IMR-90 (cell line): ENCODE data around the gene PRKAG1. TPM values are rescaled to one million over a fixed set of nuclear protein-coding genes. Genes with fewer than 3 reads are reported as not detected.

Experiments
- ATAC-seq: fragments of 200-7000 bp; cut with Tn5 transposase; 2 replicates; pipeline ENCODE4 v1.9.1; 2020; ENCODE audit warnings: low read depth, mild to moderate bottlenecking, moderate library complexity
- BruUV-seq: library from RNA; stranded (reverse); fragments of 400-500 nt; replicated peaks from 2 replicates; lab custom pipeline; 2021; lab: Mats Ljungman, UMichigan
- CTCF ChIA-PET: fragments of 300-600 bp; formaldehyde crosslinking; extraction: SDS; loops from one replicate; lab custom pipeline; 2021; ENCODE audit warnings: antibody characterized with exemption; lab: Yijun Ruan, JAX
- POLR2A ChIA-PET: fragments of 300-600 bp; sonication (Branson Sonifier 250); formaldehyde crosslinking; loops from one replicate; lab custom pipeline; 2022; ENCODE audit warnings: antibody characterized with exemption; ENCODE audit not compliant: unreplicated experiment; lab: Charles Lee
- DNase-seq: peaks from one replicate; pipeline ENCODE4 v3.0.0; 2013
- H2AFZ ChIP-seq: replicated peaks from 2 replicates; pipeline ENCODE3; 2013; ENCODE audit warnings: low read length, mild to moderate bottlenecking; ENCODE audit not compliant: poor library complexity
- H2AK5ac ChIP-seq: 2 replicates; pipeline ENCODE4 v1.6.1; 2013; ENCODE audit warnings: low read depth, low read length, inconsistent platforms
- H2AK9ac ChIP-seq: replicated peaks from 2 replicates; pipeline ENCODE3; 2013; ENCODE audit warnings: mild to moderate bottlenecking, low read depth, low read length, moderate library complexity; ENCODE audit not compliant: poor library complexity
- H2BK120ac ChIP-seq: 2 replicates; pipeline ENCODE4 v1.6.1; 2013; ENCODE audit warnings: low read depth, low read length, inconsistent platforms
- H2BK15ac ChIP-seq: 3 replicates; pipeline ENCODE4 v1.6.1; 2013; ENCODE audit warnings: low read depth, low read length, inconsistent platforms
- H2BK20ac ChIP-seq: 2 replicates; pipeline ENCODE4 v1.6.1; 2013; ENCODE audit warnings: low read depth, mild to moderate bottlenecking, inconsistent platforms, low read length, moderate library complexity
- H2BK5ac ChIP-seq: 2 replicates; pipeline ENCODE4 v1.6.1; 2013; ENCODE audit warnings: mild to moderate bottlenecking, low read depth, low read length, inconsistent platforms; ENCODE audit not compliant: poor library complexity, severe bottlenecking
- H3K14ac ChIP-seq: replicated peaks from 2 replicates; pipeline ENCODE4 v1.6.1; 2013; ENCODE audit warnings: low read depth, low read length, inconsistent platforms
- H3K18ac ChIP-seq: 2 replicates; pipeline ENCODE4 v1.6.1; 2013; ENCODE audit warnings: low read depth, low read length, control low read depth
- H3K23ac ChIP-seq: 2 replicates; pipeline ENCODE4 v1.6.1; 2013; ENCODE audit warnings: low read depth, low read length, inconsistent platforms
- H3K27ac ChIP-seq: 2 replicates; pipeline ENCODE4 v1.5.1; 2013; ENCODE audit warnings: mild to moderate bottlenecking, control low read depth, low read length; ENCODE audit not compliant: insufficient read depth
- H3K27me3 ChIP-seq: 2 replicates; pipeline ENCODE4 v1.6.1; 2013; ENCODE audit warnings: low read length; ENCODE audit not compliant: control insufficient read depth, insufficient read depth
- H3K36me3 ChIP-seq: 2 replicates; pipeline ENCODE4 v1.6.1; 2013; ENCODE audit warnings: low read length, mixed read lengths; ENCODE audit not compliant: control insufficient read depth, insufficient read depth
- H3K4ac ChIP-seq: 2 replicates; pipeline ENCODE4 v1.6.1; 2013; ENCODE audit warnings: low read depth, low read length, inconsistent platforms
- H3K4me1 ChIP-seq: 2 replicates; pipeline ENCODE4 v1.6.1; 2013; ENCODE audit warnings: low read length, mixed read lengths; ENCODE audit not compliant: control insufficient read depth, insufficient read depth
- H3K4me2 ChIP-seq: 2 replicates; pipeline ENCODE4 v1.6.1; 2013; ENCODE audit warnings: low read depth, mild to moderate bottlenecking, control low read depth, low read length, moderate library complexity
- H3K4me3 ChIP-seq: 2 replicates; pipeline ENCODE4 v1.5.1; 2013; ENCODE audit warnings: low read depth, mild to moderate bottlenecking, control low read depth, low read length, moderate library complexity; ENCODE audit not compliant: insufficient read depth
- H3K56ac ChIP-seq: 2 replicates; pipeline ENCODE4 v1.6.1; 2013; ENCODE audit warnings: low read length, inconsistent platforms; ENCODE audit not compliant: insufficient read depth; ENCODE audit errors: extremely low read depth
- H3K79me1 ChIP-seq, 2 experiments: 2 replicates each; pipeline ENCODE4 v1.6.1; 2013; ENCODE audit warnings: low read length in 2 of 2, inconsistent platforms in 1 of 2, low read depth in 1 of 2
- H3K9ac ChIP-seq: 2 replicates; pipeline ENCODE4 v1.6.1; 2013; ENCODE audit warnings: low read depth, low read length, control low read depth
- H3K9me1 ChIP-seq: 2 replicates; pipeline ENCODE4 v1.6.1; 2013; ENCODE audit warnings: low read length, inconsistent platforms; ENCODE audit not compliant: insufficient read depth
- H3K9me3 ChIP-seq: 2 replicates; pipeline ENCODE4 v1.6.1; 2013; ENCODE audit warnings: low read length; ENCODE audit not compliant: control insufficient read depth, insufficient read depth
- H4K20me1 ChIP-seq: 2 replicates; pipeline ENCODE4 v1.6.1; 2013; ENCODE audit warnings: low read length, inconsistent platforms; ENCODE audit not compliant: insufficient read depth
- H4K5ac ChIP-seq: 2 replicates; pipeline ENCODE4 v1.6.1; 2013; ENCODE audit warnings: mild to moderate bottlenecking, low read depth, low read length, control low read depth
- H4K8ac ChIP-seq, 2 experiments: 2 replicates each; pipeline ENCODE4 v1.6.1; 2013; ENCODE audit warnings: low read depth in 2 of 2, low read length in 2 of 2, control low read depth in 1 of 2, inconsistent platforms in 1 of 2
- H4K91ac ChIP-seq: 2 replicates; pipeline ENCODE4 v1.6.1; 2013; ENCODE audit warnings: low read depth, low read length, inconsistent platforms; ENCODE audit not compliant: insufficient read depth
- BHLHE40 ChIP-seq: fragments of 150-350 bp; IDR thresholded peaks from 2 replicates; pipeline ENCODE4 v1.6.1; 2016; ENCODE audit warnings: mild to moderate bottlenecking, low read depth, low read length
- CEBPB ChIP-seq: IDR thresholded peaks from 2 replicates; pipeline ENCODE4 v1.6.1; 2012; ENCODE audit warnings: low read depth, low read length, improper control_type of control experiment
- CHD1 ChIP-seq: IDR thresholded peaks from 2 replicates; pipeline ENCODE4 v1.6.1; 2012; ENCODE audit warnings: low read depth, low read length, improper control_type of control experiment
- CTCF ChIP-seq: conservative IDR thresholded peaks from 2 replicates; pipeline ENCODE4 v1.5.1; 2012; ENCODE audit warnings: mild to moderate bottlenecking, low read depth, low read length, improper control_type of control experiment
- ELK1 ChIP-seq: fragments of 150-350 bp; IDR thresholded peaks from 2 replicates; pipeline ENCODE4 v1.6.1; 2016; ENCODE audit warnings: low read depth, mild to moderate bottlenecking, low read length, moderate library complexity, borderline replicate concordance
- FOS ChIP-seq: fragments of 150-350 bp; IDR thresholded peaks from 2 replicates; pipeline ENCODE4 v1.6.1; 2016; ENCODE audit warnings: low read depth, low read length
- MAFK ChIP-seq: IDR thresholded peaks from 2 replicates; pipeline ENCODE4 v1.6.1; 2012; ENCODE audit warnings: low read depth, low read length, improper control_type of control experiment
- MAZ ChIP-seq: IDR thresholded peaks from 2 replicates; pipeline ENCODE4 v1.6.1; 2012; ENCODE audit warnings: low read depth, mild to moderate bottlenecking, low read length, improper control_type of control experiment, moderate library complexity, borderline replicate concordance
- MXI1 ChIP-seq: IDR thresholded peaks from 2 replicates; pipeline ENCODE4 v1.6.1; 2012; ENCODE audit warnings: low read depth, mild to moderate bottlenecking, low read length, moderate library complexity, borderline replicate concordance
- NFE2L2 ChIP-seq: fragments of 150-350 bp; IDR thresholded peaks from 2 replicates; pipeline ENCODE4 v1.6.1; 2016; ENCODE audit warnings: low read depth, mild to moderate bottlenecking, low read length
- POLR2A ChIP-seq: IDR thresholded peaks from 2 replicates; pipeline ENCODE4 v1.6.1; 2012; ENCODE audit warnings: mild to moderate bottlenecking, low read depth, low read length
- RAD21 ChIP-seq: IDR thresholded peaks from 2 replicates; pipeline ENCODE4 v1.6.1; 2012; ENCODE audit warnings: low read length, improper control_type of control experiment
- RCOR1 ChIP-seq: IDR thresholded peaks from 2 replicates; pipeline ENCODE4 v1.6.1; 2012; ENCODE audit warnings: mild to moderate bottlenecking, low read length, improper control_type of control experiment; ENCODE audit not compliant: insufficient replicate concordance
- RFX5 ChIP-seq: IDR thresholded peaks from 2 replicates; pipeline ENCODE4 v1.8.0; 2012; ENCODE audit warnings: low read depth, mild to moderate bottlenecking, low read length, moderate library complexity
- SMC3 ChIP-seq: fragments of 150-350 bp; IDR thresholded peaks from 2 replicates; pipeline ENCODE4 v1.6.1; 2016; ENCODE audit warnings: low read depth, mild to moderate bottlenecking, antibody characterized with exemption, low read length, moderate library complexity
- WGBS, 2 experiments: methylation state at CpG; one replicate each; pipeline versions ENCODE4 v1.1.5 to v1.1.7; 2013; ENCODE audit warnings: missing lambda C conversion rate in 2 of 2; ENCODE audit not compliant: insufficient read length in 1 of 2; ENCODE audit errors: extremely low coverage in 2 of 2; 5-methylcytosine and 5-hydroxymethylcytosine counted together
- dilution Hi-C: fragments of 300-500 bp; cut with HindIII; formaldehyde crosslinking; loops from one replicate; pipeline ENCODE4 v1.14.3; 2018; ENCODE audit warnings: low sequenced_read_pairs; ENCODE audit not compliant: unreplicated experiment
- in situ Hi-C: fragments of 300-500 bp; cut with MboI; formaldehyde crosslinking; loops from 3 replicates; pipeline ENCODE4 v1.14.3; 2019; ENCODE audit warnings: low sequenced_read_pairs, inconsistent platforms, mixed read lengths
- intact Hi-C: fragments of 100-400 bp; cut with micrococcal nuclease; formaldehyde crosslinking; loops from 2 replicates; pipeline ENCODE4 v1.10.0; 2022
- polyA plus RNA-seq, 3 experiments: library from polyadenylated mRNA; depleted of rRNA; stranded (reverse); fragments of >200 nt; gene quantifications; 2 replicates each; pipeline ENCODE4 v1.2.3, GENCODE V29; 2012; ENCODE audit warnings: low replicate concordance in 1 of 3
- total RNA-seq: library from RNA; depleted of rRNA; stranded (reverse); fragments of >200 nt; gene quantifications from 2 replicates; pipeline ENCODE4 v1.2.3, GENCODE V29; 2012
- TF ChIP-seq, protein P1 (sequence below): fragments of 150-350 bp; IDR thresholded peaks from 2 replicates; pipeline ENCODE4 v1.6.1; 2017; ENCODE audit warnings: mild to moderate bottlenecking, antibody characterized with exemption, low read length, low read depth

Gene PRKAG1
- total and polyA plus RNA-seq, 2 of the 4 experiments (the other 2 are of a cell fraction) = 81.1 to 106 TPM

GRCh38 chr12:48966177-48966895 is 52.2 kb downstream of the PRKAG1 start:
- no peak overlapping the region for H3K56ac ChIP-seq
- no peak overlapping the region for H2BK15ac ChIP-seq
- no peak overlapping the region for H2BK5ac ChIP-seq
- no peak overlapping the region for H3K4ac ChIP-seq
- H3K27me3 ChIP-seq = peaks cover 64% of the 10 kb centered on the region
- no peak for TF ChIP-seq CEBPB
- no peak for TF ChIP-seq FOS
- TF ChIP-seq SMC3 = no peak
- TF ChIP-seq NFE2L2 = no peak
- TF ChIP-seq RAD21 = no peak
- TF ChIP-seq POLR2A = no peak
- TF ChIP-seq CTCF = no peak
- no peak for TF ChIP-seq BHLHE40
- TF ChIP-seq CHD1 = no peak
- TF ChIP-seq RCOR1 = no peak
- TF ChIP-seq MAZ = no peak
- TF ChIP-seq MXI1 = no peak
- TF ChIP-seq RFX5 = no peak
- TF ChIP-seq ELK1 = no peak
- TF ChIP-seq MAFK = no peak
- TF ChIP-seq, protein P1, sequence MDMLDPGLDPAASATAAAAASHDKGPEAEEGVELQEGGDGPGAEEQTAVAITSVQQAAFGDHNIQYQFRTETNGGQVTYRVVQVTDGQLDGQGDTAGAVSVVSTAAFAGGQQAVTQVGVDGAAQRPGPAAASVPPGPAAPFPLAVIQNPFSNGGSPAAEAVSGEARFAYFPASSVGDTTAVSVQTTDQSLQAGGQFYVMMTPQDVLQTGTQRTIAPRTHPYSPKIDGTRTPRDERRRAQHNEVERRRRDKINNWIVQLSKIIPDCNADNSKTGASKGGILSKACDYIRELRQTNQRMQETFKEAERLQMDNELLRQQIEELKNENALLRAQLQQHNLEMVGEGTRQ = no peak
- H3K9ac ChIP-seq = no peak overlapping the region
- H4K8ac ChIP-seq = no peak overlapping the region
- H3K4me2 ChIP-seq = no peak overlapping the region
- no peak overlapping the region for H2AK5ac ChIP-seq
- no peak overlapping the region for H3K14ac ChIP-seq
- no peak overlapping the region for H3K27ac ChIP-seq
- no peaks in the 10 kb centered on the region for H3K9me1 ChIP-seq
- no peak overlapping the region for H4K5ac ChIP-seq
- dilution Hi-C loops (no loop called here), in situ Hi-C loops (no loop called here), intact Hi-C loops (no loop called here)
- H2AK9ac ChIP-seq = no peak overlapping the region
- H4K20me1 ChIP-seq = no peaks in the 10 kb centered on the region
- H2AFZ ChIP-seq = no peak overlapping the region
- H4K91ac ChIP-seq = no peak overlapping the region
- ChIA-PET POLR2A (no interaction called here), CTCF (interaction anchor here (1.2 kb wide), 1 partner anchor 11 kb away, joined by 4 read pairs; the partner anchor contains the start of gene WNT1)
- no peak overlapping the region for H3K23ac ChIP-seq
- no peak overlapping the region for H3K4me3 ChIP-seq
- no peaks in the 10 kb centered on the region for H3K9me3 ChIP-seq
- H2BK20ac ChIP-seq = no peak overlapping the region
- no peaks in the 10 kb centered on the region for H3K36me3 ChIP-seq
- WGBS, 2 experiments = 40% methylated on average over 6 of the region's 20 CpGs; no CpG with 5 or more reads in 1 of the 2 experiments
- H3K4me1 ChIP-seq = peaks cover 4% of the 10 kb centered on the region; the same call in 1 of the 2 replicates
- H2BK120ac ChIP-seq = no peak overlapping the region
- no peaks in the 10 kb centered on the region for H3K79me1 ChIP-seq
- no peak overlapping the region for H3K18ac ChIP-seq
- ATAC-seq (no peak), DNase-seq (no peak)
- no TSS peak for BruUV-seq
